ENCODE data around the gene CAB39L.
"Not testable (repeated sequence)": the region's sequence is repeated elsewhere in the genome, so short reads cannot be mapped to it uniquely, and the experiment has no call there.

Gene CAB39L

GRCh38 chr13:49297338-49297737 is 146.5 kb downstream of the CAB39L start:
- no peaks in the 10 kb centered on the region for H3K27me3 ChIP-seq (ENCODE audit: control insufficient read depth, insufficient read depth, low read length, poor library complexity, severe bottlenecking)
- no peaks in the 10 kb centered on the region for H3K9me3 ChIP-seq (ENCODE audit: control insufficient read depth, low read length)
- H3K36me3 ChIP-seq (ENCODE audit: control insufficient read depth, insufficient read depth, low read length): no peaks in the 10 kb centered on the region
- WGBS, 2 experiments: 93% methylated on average over 4 of the region's 4 CpGs
- peaks cover 3% of the 10 kb centered on the region for H3K4me1 ChIP-seq (ENCODE audit: control insufficient read depth, insufficient read depth, low read length)
- H3K4me3 ChIP-seq (ENCODE audit: insufficient read depth, low read depth, low read length): no peak overlapping the region
- H3K27ac ChIP-seq (ENCODE audit: insufficient read depth, low read depth, low read length, poor library complexity, severe bottlenecking): no peak overlapping the region

GRCh38 chr13:49296659-49297058 is 147.2 kb downstream of the CAB39L start:
- Histone ChIP-seq H3K27ac (ENCODE audit: insufficient read depth, low read depth, low read length, poor library complexity, severe bottlenecking) (no peak overlapping the region), H3K9me3 (ENCODE audit: control insufficient read depth, low read length) (no peaks in the 10 kb centered on the region)
- WGBS, 2 experiments: 91 to 94% methylated on average over 2 of the region's 2 CpGs

GRCh38 chr13:49295244-49295643 is 148.6 kb downstream of the CAB39L start:
- 77 to 86% methylated on average over 6 of the region's 6 CpGs for WGBS, 2 experiments
- H3K36me3 ChIP-seq (ENCODE audit: control insufficient read depth, insufficient read depth, low read length): no peaks in the 10 kb centered on the region
- H3K27ac ChIP-seq (ENCODE audit: insufficient read depth, low read depth, low read length, poor library complexity, severe bottlenecking): no peak overlapping the region

More at GRCh38 chr13:49296659-49297058, 147.2 kb downstream of the CAB39L start:
- Histone ChIP-seq H3K4me1 (ENCODE audit: control insufficient read depth, insufficient read depth, low read length) (no peaks in the 10 kb centered on the region), H3K4me3 (ENCODE audit: insufficient read depth, low read depth, low read length) (no peak overlapping the region), H3K27me3 (ENCODE audit: control insufficient read depth, insufficient read depth, low read length, poor library complexity, severe bottlenecking) (no peaks in the 10 kb centered on the region), H3K36me3 (ENCODE audit: control insufficient read depth, insufficient read depth, low read length) (no peaks in the 10 kb centered on the region)

GRCh38 chr13:49294723-49295122 is 149.1 kb downstream of the CAB39L start:
- not testable (repeated sequence) for H3K9me3 ChIP-seq (ENCODE audit: control insufficient read depth, low read length); H3K27ac ChIP-seq (ENCODE audit: insufficient read depth, low read depth, low read length, poor library complexity, severe bottlenecking); H3K36me3 ChIP-seq (ENCODE audit: control insufficient read depth, insufficient read depth, low read length); H3K27me3 ChIP-seq (ENCODE audit: control insufficient read depth, insufficient read depth, low read length, poor library complexity, severe bottlenecking); H3K4me3 ChIP-seq (ENCODE audit: insufficient read depth, low read depth, low read length); H3K4me1 ChIP-seq (ENCODE audit: control insufficient read depth, insufficient read depth, low read length)
- WGBS, 2 experiments: 92 to 95% methylated on average over 6 of the region's 6 CpGs

More at GRCh38 chr13:49295244-49295643, 148.6 kb downstream of the CAB39L start:
- H3K4me1 ChIP-seq (ENCODE audit: control insufficient read depth, insufficient read depth, low read length): no peaks in the 10 kb centered on the region
- H3K27me3 ChIP-seq (ENCODE audit: control insufficient read depth, insufficient read depth, low read length, poor library complexity, severe bottlenecking): no peaks in the 10 kb centered on the region
- no peak overlapping the region for H3K4me3 ChIP-seq (ENCODE audit: insufficient read depth, low read depth, low read length)
- H3K9me3 ChIP-seq (ENCODE audit: control insufficient read depth, low read length): no peaks in the 10 kb centered on the region

- no peak overlapping the region for H3K27ac ChIP-seq (ENCODE audit: insufficient read depth, low read depth, low read length, poor library complexity, severe bottlenecking)
- 89 to 96% methylated on average over 6 of the region's 6 CpGs for WGBS, 2 experiments
These were observed 150.9 kb downstream of the CAB39L start for GRCh38 chr13:49292742-49293486.

GRCh38 chr13:49288458-49288857 is 155.4 kb downstream of the CAB39L start:
- Histone ChIP-seq H3K27me3 (ENCODE audit: control insufficient read depth, insufficient read depth, low read length, poor library complexity, severe bottlenecking) (no peaks in the 10 kb centered on the region), H3K36me3 (ENCODE audit: control insufficient read depth, insufficient read depth, low read length) (no peaks in the 10 kb centered on the region), H3K27ac (ENCODE audit: insufficient read depth, low read depth, low read length, poor library complexity, severe bottlenecking) (no peak overlapping the region), H3K4me1 (ENCODE audit: control insufficient read depth, insufficient read depth, low read length) (no peaks in the 10 kb centered on the region), H3K4me3 (ENCODE audit: insufficient read depth, low read depth, low read length) (no peak overlapping the region), H3K9me3 (ENCODE audit: control insufficient read depth, low read length) (no peaks in the 10 kb centered on the region)

More at GRCh38 chr13:49292742-49293486, 150.9 kb downstream of the CAB39L start:
- Histone ChIP-seq H3K4me3 (ENCODE audit: insufficient read depth, low read depth, low read length) (no peak overlapping the region), H3K4me1 (ENCODE audit: control insufficient read depth, insufficient read depth, low read length) (no peaks in the 10 kb centered on the region), H3K9me3 (ENCODE audit: control insufficient read depth, low read length) (no peaks in the 10 kb centered on the region), H3K27me3 (ENCODE audit: control insufficient read depth, insufficient read depth, low read length, poor library complexity, severe bottlenecking) (no peaks in the 10 kb centered on the region), H3K36me3 (ENCODE audit: control insufficient read depth, insufficient read depth, low read length) (no peaks in the 10 kb centered on the region)

- Histone ChIP-seq H3K27me3 (ENCODE audit: control insufficient read depth, insufficient read depth, low read length, poor library complexity, severe bottlenecking) (no peaks in the 10 kb centered on the region), H3K9me3 (ENCODE audit: control insufficient read depth, low read length) (no peaks in the 10 kb centered on the region), H3K36me3 (ENCODE audit: control insufficient read depth, insufficient read depth, low read length) (no peaks in the 10 kb centered on the region), H3K4me3 (ENCODE audit: insufficient read depth, low read depth, low read length) (no peak overlapping the region), H3K4me1 (ENCODE audit: control insufficient read depth, insufficient read depth, low read length) (no peaks in the 10 kb centered on the region), H3K27ac (ENCODE audit: insufficient read depth, low read depth, low read length, poor library complexity, severe bottlenecking) (no peak overlapping the region)
- WGBS, 2 experiments: 89 to 100% methylated on average over 1 of the region's 1 CpG
These were observed 155.9 kb downstream of the CAB39L start for GRCh38 chr13:49287995-49288394.

GRCh38 chr13:49279885-49280284 is 164.0 kb downstream of the CAB39L start:
- no peaks in the 10 kb centered on the region for H3K27me3 ChIP-seq (ENCODE audit: control insufficient read depth, insufficient read depth, low read length, poor library complexity, severe bottlenecking)
- H3K27ac ChIP-seq (ENCODE audit: insufficient read depth, low read depth, low read length, poor library complexity, severe bottlenecking): no peak overlapping the region
- H3K4me1 ChIP-seq (ENCODE audit: control insufficient read depth, insufficient read depth, low read length): no peaks in the 10 kb centered on the region
- H3K36me3 ChIP-seq (ENCODE audit: control insufficient read depth, insufficient read depth, low read length): no peaks in the 10 kb centered on the region
- H3K4me3 ChIP-seq (ENCODE audit: insufficient read depth, low read depth, low read length): no peak overlapping the region
- no peaks in the 10 kb centered on the region for H3K9me3 ChIP-seq (ENCODE audit: control insufficient read depth, low read length)

- WGBS, 2 experiments: 75% methylated on average over 5 of the region's 5 CpGs
- H3K27me3 ChIP-seq (ENCODE audit: control insufficient read depth, insufficient read depth, low read length, poor library complexity, severe bottlenecking): no peaks in the 10 kb centered on the region
- H3K9me3 ChIP-seq (ENCODE audit: control insufficient read depth, low read length): no peaks in the 10 kb centered on the region
- no peaks in the 10 kb centered on the region for H3K36me3 ChIP-seq (ENCODE audit: control insufficient read depth, insufficient read depth, low read length)
- H3K4me1 ChIP-seq (ENCODE audit: control insufficient read depth, insufficient read depth, low read length): no peaks in the 10 kb centered on the region
- no peak overlapping the region for H3K4me3 ChIP-seq (ENCODE audit: insufficient read depth, low read depth, low read length)
- no peak overlapping the region for H3K27ac ChIP-seq (ENCODE audit: insufficient read depth, low read depth, low read length, poor library complexity, severe bottlenecking)
These were observed 164.8 kb downstream of the CAB39L start for GRCh38 chr13:49279112-49279511.

- no peaks in the 10 kb centered on the region for H3K36me3 ChIP-seq (ENCODE audit: control insufficient read depth, insufficient read depth, low read length)
- no peaks in the 10 kb centered on the region for H3K4me1 ChIP-seq (ENCODE audit: control insufficient read depth, insufficient read depth, low read length)
- H3K9me3 ChIP-seq (ENCODE audit: control insufficient read depth, low read length): no peaks in the 10 kb centered on the region
- 98% methylated on average over 2 of the region's 2 CpGs for WGBS, 2 experiments
- no peak overlapping the region for H3K4me3 ChIP-seq (ENCODE audit: insufficient read depth, low read depth, low read length)
- H3K27ac ChIP-seq (ENCODE audit: insufficient read depth, low read depth, low read length, poor library complexity, severe bottlenecking): no peak overlapping the region
- no peaks in the 10 kb centered on the region for H3K27me3 ChIP-seq (ENCODE audit: control insufficient read depth, insufficient read depth, low read length, poor library complexity, severe bottlenecking)
These were observed 165.7 kb downstream of the CAB39L start for GRCh38 chr13:49278211-49278610.
